NT2/D1 (cell line): ENCODE measurements around the gene SNIP1.
"Not testable (repeated sequence)": the region's sequence is repeated elsewhere in the genome, so short reads cannot be mapped to it uniquely, and the experiment has no call there.

Source experiments
- DNase-seq: peaks from one replicate; pipeline ENCODE4 v3.0.0-alpha.2; 2011; ENCODE audit warnings: low read depth, low spot score
- H3K27me3 ChIP-seq: 2 replicates; pipeline ENCODE4 v1.6.0; 2011; ENCODE audit warnings: mild to moderate bottlenecking; ENCODE audit not compliant: insufficient read length, insufficient read depth
- H3K36me3 ChIP-seq: 2 replicates; pipeline ENCODE4 v1.6.1; 2011; ENCODE audit warnings: mild to moderate bottlenecking, low read length, mixed read lengths; ENCODE audit not compliant: insufficient read depth, insufficient read length
- H3K4me1 ChIP-seq: 2 replicates; pipeline ENCODE4 v1.5.1; 2011; ENCODE audit not compliant: insufficient read depth, insufficient read length
- H3K4me3 ChIP-seq: 2 replicates; pipeline ENCODE4 v1.5.1; 2011; ENCODE audit warnings: low read depth; ENCODE audit not compliant: insufficient read length
- H3K9ac ChIP-seq: 2 replicates; pipeline ENCODE4 v1.6.0; 2011; ENCODE audit warnings: low read depth; ENCODE audit not compliant: insufficient read length
- H3K9me3 ChIP-seq: 2 replicates; pipeline ENCODE4 v1.5.1; 2011; ENCODE audit warnings: mild to moderate bottlenecking, low read length; ENCODE audit not compliant: insufficient read depth
- SUZ12 ChIP-seq: IDR thresholded peaks from 2 replicates; pipeline ENCODE4 v1.6.1; 2011; ENCODE audit not compliant: insufficient read length, insufficient read depth; ENCODE audit errors: extremely low read depth
- YY1 ChIP-seq: IDR thresholded peaks from 2 replicates; pipeline ENCODE4 v1.6.1; 2011; ENCODE audit not compliant: insufficient read length, insufficient read depth
- ZNF274 ChIP-seq: IDR thresholded peaks from 2 replicates; pipeline ENCODE4 v1.6.1; 2011; ENCODE audit warnings: mild to moderate bottlenecking, low read depth, low read length

The SNIP1 gene

DNA sequence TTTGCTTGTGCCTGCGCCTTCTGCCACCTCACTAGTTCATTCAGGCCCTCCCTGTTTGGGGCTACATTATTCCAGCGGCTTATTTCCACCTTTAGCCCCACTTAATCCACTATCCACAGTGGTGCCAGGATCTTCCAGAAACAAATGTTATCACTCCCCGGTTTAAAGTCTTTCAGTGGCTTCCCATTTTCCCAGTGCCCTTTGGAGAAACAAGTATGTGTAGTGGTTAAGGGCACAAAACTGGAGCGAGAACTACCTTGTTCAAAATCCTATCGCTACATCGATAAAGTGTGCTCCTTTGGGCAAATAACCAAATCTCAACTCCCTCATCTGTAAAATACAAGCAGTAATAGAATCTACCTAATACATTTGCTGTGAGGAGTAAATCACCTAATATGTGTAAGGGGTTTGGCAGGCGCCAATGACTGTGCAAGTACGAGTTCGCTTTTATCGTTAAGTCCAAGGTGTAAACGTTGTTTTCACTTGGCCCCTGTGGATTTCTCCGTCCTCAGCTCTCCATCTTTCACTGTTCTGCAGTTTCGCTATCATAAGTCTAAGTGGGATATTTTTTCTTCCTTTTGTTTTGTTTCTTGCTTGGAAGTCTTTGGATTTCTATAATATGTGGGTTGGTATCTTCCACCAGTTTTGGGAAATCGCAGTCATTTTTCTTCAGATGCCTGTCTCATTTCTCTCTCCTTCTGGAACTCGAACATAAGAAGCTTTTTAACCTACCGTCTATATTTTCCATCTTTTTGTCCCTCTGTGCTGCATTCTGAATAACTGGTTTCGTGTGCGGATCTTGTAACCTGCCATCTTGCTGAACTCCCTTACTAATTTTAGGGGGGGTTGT lies 38.7 kb downstream of the SNIP1 start:
- Histone ChIP-seq H3K36me3 (peaks cover 25% of the 10 kb centered on the region), H3K27me3 (peaks cover 2% of the 10 kb centered on the region), H3K4me1 (no peaks in the 10 kb centered on the region), H3K9me3 (no peaks in the 10 kb centered on the region; the same call in 1 of the 2 replicates), H3K4me3 (peak overlapping the region; percentile 91), H3K9ac (peak overlapping the region; percentile 99)
- DNase-seq, result no peak
- no peak for TF ChIP-seq ZNF274

DNA sequence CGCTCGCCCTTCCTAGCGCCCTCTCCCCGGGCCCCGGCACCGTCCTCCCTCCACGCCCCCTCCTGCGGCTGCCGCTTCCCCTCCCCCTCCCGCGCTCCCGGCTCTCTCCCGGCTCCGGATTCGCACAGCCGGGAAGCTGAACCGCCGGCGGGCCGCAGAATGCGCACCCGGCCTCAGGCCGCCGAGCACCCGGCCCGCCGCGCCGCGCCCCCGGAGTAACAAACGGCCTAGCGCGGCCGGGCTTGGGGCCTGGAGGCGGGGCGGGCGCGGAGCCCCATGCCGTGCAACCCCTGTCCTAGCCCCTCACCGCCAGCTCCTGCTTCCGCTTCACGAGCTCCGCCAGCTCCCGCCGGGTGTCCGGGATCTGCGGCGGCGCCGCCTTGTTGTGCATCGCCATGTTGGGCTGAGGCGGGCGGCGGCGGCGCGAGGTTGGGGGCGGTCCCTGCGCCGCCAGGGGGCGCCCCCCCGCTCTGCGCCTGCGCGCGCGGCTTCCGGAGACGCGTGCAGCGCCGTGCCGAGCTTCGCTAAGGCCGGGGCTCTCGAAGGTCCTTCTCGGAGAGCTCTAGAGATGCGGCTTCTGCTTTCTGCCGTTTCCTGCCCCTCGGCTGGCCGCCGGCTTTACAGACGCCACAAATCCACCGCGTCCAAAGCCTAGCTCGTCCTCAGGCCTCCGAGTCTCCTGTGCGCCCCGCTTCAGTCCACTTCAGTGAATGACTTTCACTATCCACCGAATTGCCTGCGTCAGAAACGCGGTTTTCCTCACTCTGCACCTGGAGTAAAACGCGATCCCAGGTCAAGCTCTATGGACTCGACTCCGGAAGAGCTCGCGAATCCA lies 39.5 kb downstream of the SNIP1 start, which contains the start of gene MEAF6:
MEAF6 (minus strand) TSS at position 417 of the 835 bp plus-strand sequence; CDS start at position 397, 20 bp downstream.
- peak within 1 kb of the TSS; percentile 99 for H3K9ac ChIP-seq
- no peaks in the 10 kb centered on the region for H3K4me1 ChIP-seq
- H3K36me3 ChIP-seq, result peaks cover 25% of the 10 kb centered on the region
- H3K27me3 ChIP-seq, result peaks cover 2% of the 10 kb centered on the region
- peak within 1 kb of the TSS; percentile 91 for H3K4me3 ChIP-seq
- DNase-seq, result peak; percentile 83
- no peak for TF ChIP-seq ZNF274
- peak; percentile 59 for TF ChIP-seq YY1
- no peak for TF ChIP-seq SUZ12
- no peaks in the 10 kb centered on the region; the same call in 1 of the 2 replicates for H3K9me3 ChIP-seq

DNA sequence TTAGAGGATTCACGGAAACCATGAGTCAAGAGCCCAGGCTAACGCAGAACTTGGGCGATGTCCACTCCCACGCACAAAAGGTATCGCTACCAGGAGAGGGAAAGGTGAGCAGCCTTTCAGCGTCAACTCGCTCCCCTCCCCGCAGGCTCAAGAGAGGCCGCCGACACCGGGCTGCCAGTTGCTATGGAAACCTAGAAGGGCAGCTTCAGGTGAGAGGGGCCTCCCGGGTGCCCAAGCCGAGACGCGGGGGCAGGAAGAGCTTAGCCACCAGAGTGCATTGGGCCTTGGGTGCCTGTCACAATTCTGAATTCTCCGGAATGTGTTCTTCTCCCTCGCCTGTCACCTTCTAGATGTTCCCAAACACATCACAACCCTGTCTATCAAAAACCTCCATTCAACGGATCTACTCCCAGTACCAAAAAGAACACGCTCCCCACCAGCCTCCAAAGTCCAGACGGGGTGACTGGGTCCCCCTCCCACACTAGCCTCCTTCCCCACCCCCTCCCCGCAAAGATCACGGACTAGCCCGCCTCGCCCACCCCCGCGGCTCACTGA lies 40.2 kb downstream of the SNIP1 start:
- Histone ChIP-seq H3K9ac (peak overlapping the region; percentile 63), H3K9me3 (no peaks in the 10 kb centered on the region; the same call in 1 of the 2 replicates), H3K4me1 (no peaks in the 10 kb centered on the region), H3K4me3 (peak overlapping the region; percentile 91), H3K36me3 (peaks cover 28% of the 10 kb centered on the region), H3K27me3 (peaks cover 2% of the 10 kb centered on the region)
- no peak for TF ChIP-seq SUZ12
- no peak for TF ChIP-seq YY1
- TF ChIP-seq ZNF274, result no peak
- peak; percentile 36 for DNase-seq

DNA sequence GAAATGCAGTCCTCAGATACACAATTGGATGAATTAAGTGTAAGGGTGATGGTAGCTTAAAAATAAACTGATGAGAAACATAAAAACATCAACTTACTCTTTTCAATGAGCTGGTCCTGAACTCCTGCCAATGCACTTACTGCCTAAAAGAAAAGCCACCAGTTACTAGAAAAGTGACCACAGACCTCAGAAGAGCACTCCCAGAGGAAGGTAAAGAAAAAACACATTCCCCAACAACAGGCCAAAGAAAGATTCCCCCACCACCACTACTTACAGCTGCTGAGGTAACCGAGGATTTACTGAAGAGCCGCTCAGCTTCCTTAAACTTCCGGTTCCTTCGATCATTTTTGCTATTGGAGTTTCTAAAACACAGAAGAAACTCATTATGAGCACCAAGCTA lies 44.9 kb downstream of the SNIP1 start:
- no peak for DNase-seq
- Histone ChIP-seq H3K36me3 (peaks cover 66% of the 10 kb centered on the region), H3K9me3 (no peaks in the 10 kb centered on the region), H3K4me1 (no peaks in the 10 kb centered on the region), H3K4me3 (no peak overlapping the region), H3K27me3 (no peaks in the 10 kb centered on the region), H3K9ac (no peak overlapping the region)
- no peak for TF ChIP-seq YY1
- TF ChIP-seq SUZ12, result no peak
- no peak for TF ChIP-seq ZNF274

DNA sequence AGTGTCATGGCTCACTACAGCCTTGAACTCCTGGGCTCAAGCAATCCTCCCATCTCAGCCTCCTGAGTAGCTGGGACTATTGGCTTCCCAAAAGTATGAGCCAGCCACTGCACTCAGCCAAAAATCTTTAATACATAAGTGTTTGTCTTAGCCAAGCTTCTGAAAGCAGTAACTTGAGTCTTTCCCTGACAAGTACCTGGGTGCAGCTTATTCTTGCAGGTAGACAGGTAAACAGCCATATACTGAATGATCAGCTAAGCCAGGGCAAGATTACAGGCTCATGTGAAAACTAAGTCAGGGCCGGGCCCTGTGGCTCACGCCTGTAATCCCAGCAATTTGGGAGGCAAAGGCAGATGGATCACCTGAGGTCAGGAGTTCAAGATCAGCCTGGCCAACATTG lies 47.4 kb downstream of the SNIP1 start:
- DNase-seq, result no peak
- peaks cover 66% of the 10 kb centered on the region for H3K36me3 ChIP-seq
- TF ChIP-seq YY1, result no peak
- no peak for TF ChIP-seq SUZ12
- no peak for TF ChIP-seq ZNF274

DNA sequence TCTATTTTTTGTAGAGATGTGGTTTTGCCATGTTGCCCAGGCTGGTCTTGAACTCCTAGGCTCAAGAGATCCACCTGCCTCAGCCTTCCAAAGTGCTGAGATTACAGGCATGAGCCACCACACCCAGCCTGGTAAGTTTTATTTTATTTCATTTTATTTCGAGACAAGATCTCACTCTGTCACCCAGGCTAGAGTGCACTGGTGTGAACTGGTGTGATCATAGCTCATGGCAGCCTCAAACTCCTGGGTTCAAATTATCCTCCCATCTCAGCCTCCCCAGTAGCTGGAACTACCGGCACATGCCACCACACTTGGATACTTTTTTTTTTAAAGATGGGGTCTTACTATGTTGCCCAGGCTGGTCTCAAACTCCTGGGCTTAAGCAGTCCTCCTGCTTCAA lies 51.3 kb downstream of the SNIP1 start:
- not testable (repeated sequence) for H3K4me3 ChIP-seq, H3K9me3 ChIP-seq
- H3K36me3 ChIP-seq, result peaks cover 77% of the 10 kb centered on the region

More for the DNA sequence above, 47.4 kb downstream of the SNIP1 start:
- H3K27me3 ChIP-seq, result no peaks in the 10 kb centered on the region
- no peaks in the 10 kb centered on the region for H3K9me3 ChIP-seq
- no peak overlapping the region for H3K4me3 ChIP-seq
- H3K4me1 ChIP-seq, result no peaks in the 10 kb centered on the region
- H3K9ac ChIP-seq, result no peak overlapping the region

DNA sequence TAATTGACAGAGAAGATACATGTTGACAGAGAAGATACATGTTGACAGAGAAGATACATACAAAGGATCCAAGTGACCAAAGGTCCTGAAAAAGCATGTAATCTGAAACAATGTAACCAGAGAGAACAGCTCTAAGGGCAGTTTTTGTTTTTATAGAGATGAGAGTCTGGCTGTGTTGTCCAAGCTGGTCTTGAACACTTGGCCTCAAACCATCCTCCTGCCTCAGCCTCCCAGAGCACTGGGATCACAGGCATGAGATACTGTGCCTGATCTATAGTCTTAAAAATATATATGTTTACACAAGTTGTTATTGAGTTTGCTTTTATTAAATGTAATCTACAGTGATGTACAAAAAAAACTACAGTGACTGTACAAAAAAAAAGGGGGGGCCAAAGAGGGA lies 52.0 kb downstream of the SNIP1 start:
- no peak overlapping the region for H3K9ac ChIP-seq
- H3K27me3 ChIP-seq, result no peaks in the 10 kb centered on the region
- H3K9me3 ChIP-seq, result no peaks in the 10 kb centered on the region
- H3K4me1 ChIP-seq, result no peaks in the 10 kb centered on the region
- no peak for DNase-seq
- no peak for TF ChIP-seq ZNF274
- TF ChIP-seq SUZ12, result no peak
- TF ChIP-seq YY1, result no peak
- H3K36me3 ChIP-seq, result peaks cover 73% of the 10 kb centered on the region
- H3K4me3 ChIP-seq, result no peak overlapping the region

More for the DNA sequence above, 51.3 kb downstream of the SNIP1 start:
- not testable (repeated sequence) for DNase-seq, H3K9ac ChIP-seq, H3K27me3 ChIP-seq, H3K4me1 ChIP-seq
